Spinal cord (tissue), 10 donors: ENCODE results near the gene C5orf24. TPM values are rescaled to one million over a fixed set of nuclear protein-coding genes. Genes with fewer than 3 reads are reported as not detected.

Experiments
- DNase-seq, 6 donors: peaks; one replicate each; pipeline versions ENCODE4 v3.0.0 to v3.0.0-alpha.2; 2013 to 2015; ENCODE audit warnings: low spot score in 6 of 6, low read depth in 4 of 6
- H3K27ac ChIP-seq: one replicate; pipeline ENCODE4 v1.5.1; 2013; ENCODE audit warnings: low read depth, low read length, control low read depth
- H3K27me3 ChIP-seq: one replicate; pipeline ENCODE4 v1.6.1; 2013; ENCODE audit warnings: low read length; ENCODE audit not compliant: control insufficient read depth, insufficient read depth
- H3K36me3 ChIP-seq: one replicate; pipeline ENCODE4 v1.6.1; 2013; ENCODE audit warnings: low read length; ENCODE audit not compliant: control insufficient read depth, insufficient read depth
- H3K4me1 ChIP-seq: one replicate; pipeline ENCODE4 v1.6.1; 2013; ENCODE audit warnings: low read length; ENCODE audit not compliant: control insufficient read depth, insufficient read depth
- H3K4me3 ChIP-seq: one replicate; pipeline ENCODE4 v1.5.1; 2013; ENCODE audit warnings: low read depth, low read length, control low read depth
- H3K9me3 ChIP-seq: one replicate; pipeline ENCODE4 v1.6.1; 2013; ENCODE audit warnings: low read length; ENCODE audit not compliant: control insufficient read depth, insufficient read depth
- WGBS: methylation state at CpG from one replicate; pipeline ENCODE4 v1.1.5; 2013; ENCODE audit warnings: missing lambda C conversion rate; ENCODE audit not compliant: insufficient coverage; 5-methylcytosine and 5-hydroxymethylcytosine counted together
- long read RNA-seq, 4 donors: transcript quantifications; one replicate each; lab custom pipeline, GENCODE V29; 2026
- polyA plus RNA-seq, 2 donors: library from polyadenylated mRNA; unstranded; fragments of 120-200 nt; gene quantifications; one replicate each; pipeline ENCODE4 v1.2.1, GENCODE V29; 2013; ENCODE audit not compliant: insufficient read length in 2 of 2
- total RNA-seq, 2 donors: library from RNA; depleted of rRNA in 1 of 2; stranded (reverse); fragments of 120-200 nt in 1 of 2; fragments of >200 nt in 1 of 2; gene quantifications; one replicate each; pipeline versions ENCODE4 v1.2.3 to v1.2.4, GENCODE V29; 2013 to 2014
- donor health status: healthy.

Gene C5orf24
- total RNA-seq (10 to 100 TPM; 46.2 to 97.6 TPM), polyA plus RNA-seq (100 to 1,000 TPM in 1 of 2 donors, 10 to 100 TPM in 1; 77.5 to 101 TPM)
- long read RNA-seq, donor 1, full-length matches to known transcripts = 37 of 37 reads
- long read RNA-seq, donor 1, partial matches to known transcripts = 0 of 37 reads
- long read RNA-seq, donor 1, other reads (novel, unspliced or antisense) = 0 of 37 reads
- long read RNA-seq, donor 2, full-length matches to known transcripts = 22 of 22 reads
- long read RNA-seq, donor 2, partial matches to known transcripts = 0 of 22 reads
- long read RNA-seq, donor 2, other reads (novel, unspliced or antisense) = 0 of 22 reads
- long read RNA-seq, donor 3, full-length matches to known transcripts = 27 of 27 reads
- long read RNA-seq, donor 3, partial matches to known transcripts = 0 of 27 reads
- long read RNA-seq, donor 3, other reads (novel, unspliced or antisense) = 0 of 27 reads
- long read RNA-seq, donor 4, full-length matches to known transcripts = 30 of 30 reads
- long read RNA-seq, donor 4, partial matches to known transcripts = 0 of 30 reads
- long read RNA-seq, donor 4, other reads (novel, unspliced or antisense) = 0 of 30 reads

GRCh38 chr5:134845852-134846640 lies at the start of gene C5orf24:
Gene C5orf24 (plus strand): TSS chr5:134845968. CDS start chr5:134854901, 8,933 bp downstream.
- Histone ChIP-seq H3K27ac (peak within 1 kb of the TSS; percentile 93), H3K27me3 (no peaks in the 10 kb centered on the region), H3K4me3 (peak within 1 kb of the TSS; percentile 90), H3K9me3 (no peaks in the 10 kb centered on the region), H3K36me3 (peaks cover 29% of the 10 kb centered on the region), H3K4me1 (peaks cover 10% of the 10 kb centered on the region)
- 0% methylated on average over 80 of the region's 84 CpGs for WGBS
- peak; percentile 90 to 98 (median 95) for DNase-seq

DNA sequence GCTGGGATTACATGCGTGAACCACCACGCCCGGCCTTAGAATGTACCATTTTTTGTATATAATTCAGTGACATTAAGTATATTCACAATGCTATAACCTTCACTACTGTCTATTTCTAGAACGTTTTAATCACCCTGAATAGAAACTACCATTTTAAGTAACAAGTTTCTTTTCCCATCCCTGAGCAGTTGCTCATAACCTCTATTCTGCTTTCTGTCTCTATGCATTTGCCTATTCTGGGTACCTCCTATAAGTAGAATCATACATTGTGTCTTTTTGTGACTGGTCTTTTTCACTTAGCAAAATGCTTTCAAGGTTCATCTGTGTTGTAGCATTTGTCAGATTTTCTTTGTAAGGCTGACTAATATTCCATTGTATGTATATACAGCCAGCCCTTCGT lies 47.3 kb upstream of the C5orf24 start:
- no CpG with 5 or more reads among the region's 5 CpGs for WGBS
- no peaks in the 10 kb centered on the region for H3K9me3 ChIP-seq
- H3K36me3 ChIP-seq = peaks cover 55% of the 10 kb centered on the region
- no peak overlapping the region for H3K4me3 ChIP-seq
- no peak for DNase-seq
- no peaks in the 10 kb centered on the region for H3K27me3 ChIP-seq
- H3K27ac ChIP-seq = no peak overlapping the region
- no peaks in the 10 kb centered on the region for H3K4me1 ChIP-seq

- no peak overlapping the region for H3K27ac ChIP-seq
- no peaks in the 10 kb centered on the region for H3K27me3 ChIP-seq
- peaks cover 38% of the 10 kb centered on the region for H3K36me3 ChIP-seq
- no peak for DNase-seq
- H3K4me3 ChIP-seq = no peak overlapping the region
- WGBS = no CpG with 5 or more reads among the region's 4 CpGs
- no peaks in the 10 kb centered on the region for H3K9me3 ChIP-seq
- no peaks in the 10 kb centered on the region for H3K4me1 ChIP-seq
Observed at GRCh38 chr5:134803821-134804220, 41.9 kb upstream of the C5orf24 start.

DNA sequence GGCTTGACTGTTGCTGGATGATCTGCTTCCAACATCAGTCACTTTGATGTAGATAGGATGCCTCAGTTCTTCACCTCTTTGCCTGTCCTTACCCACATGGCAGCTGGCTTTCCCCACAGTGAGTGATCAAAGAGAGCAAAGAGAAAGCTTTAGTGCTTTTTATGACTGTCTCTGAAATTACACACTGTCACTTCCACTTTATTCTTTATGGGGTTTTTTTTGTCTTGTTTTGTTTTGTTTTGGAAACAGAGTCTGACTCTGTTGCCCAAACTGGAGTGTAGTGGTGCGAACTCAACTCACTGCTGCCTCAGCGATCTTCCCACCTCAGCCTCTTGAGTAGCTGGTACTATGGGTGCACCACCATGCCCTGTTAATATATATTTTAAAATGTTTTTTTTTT lies 32.4 kb upstream of the C5orf24 start:
- Histone ChIP-seq H3K27me3 (no peaks in the 10 kb centered on the region), H3K36me3 (peaks cover 35% of the 10 kb centered on the region), H3K9me3 (no peaks in the 10 kb centered on the region), H3K27ac (no peak overlapping the region), H3K4me3 (no peak overlapping the region), H3K4me1 (no peaks in the 10 kb centered on the region)
- DNase-seq = no peak
- WGBS = no CpG with 5 or more reads among the region's 2 CpGs

DNA sequence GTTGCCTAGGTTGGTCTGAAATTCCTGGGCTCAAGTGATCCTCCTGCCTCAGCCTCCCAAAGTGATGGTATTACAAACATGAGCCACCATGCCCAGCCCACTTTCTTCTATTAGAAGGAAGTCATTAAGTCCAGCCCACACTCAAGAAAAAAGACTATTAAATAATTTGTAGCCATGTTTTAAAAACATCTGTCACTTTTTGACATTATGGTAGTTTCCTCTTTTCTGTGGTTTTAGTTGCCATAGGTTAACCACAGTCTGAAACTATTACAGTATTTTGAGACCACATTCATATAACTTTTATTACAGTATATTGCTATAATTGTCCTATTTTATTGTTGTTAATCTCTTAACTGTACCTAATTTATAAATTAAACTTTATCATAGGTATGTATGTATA lies 31.9 kb upstream of the C5orf24 start:
- no peaks in the 10 kb centered on the region for H3K27me3 ChIP-seq
- H3K27ac ChIP-seq = no peak overlapping the region
- H3K36me3 ChIP-seq = peaks cover 39% of the 10 kb centered on the region
- H3K9me3 ChIP-seq = no peaks in the 10 kb centered on the region
- H3K4me1 ChIP-seq = no peaks in the 10 kb centered on the region
- H3K4me3 ChIP-seq = no peak overlapping the region
- no peak for DNase-seq

GRCh38 chr5:134817006-134817405 lies 28.8 kb upstream of the C5orf24 start:
- Histone ChIP-seq H3K4me3 (no peak overlapping the region), H3K27me3 (no peaks in the 10 kb centered on the region), H3K9me3 (no peaks in the 10 kb centered on the region), H3K4me1 (no peaks in the 10 kb centered on the region), H3K27ac (no peak overlapping the region), H3K36me3 (peaks cover 49% of the 10 kb centered on the region)
- DNase-seq = no peak
- WGBS = 100% methylated on average over 1 of the region's 4 CpGs

DNA sequence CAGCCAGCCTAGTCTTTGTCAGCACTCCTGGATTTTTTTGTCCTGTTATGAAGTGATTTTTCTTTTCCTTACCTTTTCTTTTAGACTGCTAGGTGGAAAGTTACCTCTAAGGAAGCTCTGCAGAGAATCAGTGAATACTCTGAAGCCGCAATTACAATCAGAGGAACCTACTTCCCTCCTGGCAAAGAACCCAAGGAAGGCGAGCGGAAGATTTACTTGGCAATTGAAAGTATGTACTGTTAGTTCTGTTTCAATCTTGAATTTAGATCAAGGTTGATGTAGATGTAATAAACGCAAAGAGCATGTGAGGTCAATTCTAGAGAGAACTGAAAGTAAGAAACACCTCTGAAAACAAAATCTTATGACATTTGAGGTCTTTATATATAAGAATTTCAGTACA lies 27.0 kb upstream of the C5orf24 start:
- no peak overlapping the region for H3K27ac ChIP-seq
- WGBS = no CpG with 5 or more reads among the region's 4 CpGs
- no peak for DNase-seq
- peaks cover 42% of the 10 kb centered on the region for H3K36me3 ChIP-seq
- no peaks in the 10 kb centered on the region for H3K9me3 ChIP-seq
- no peaks in the 10 kb centered on the region for H3K27me3 ChIP-seq
- no peaks in the 10 kb centered on the region for H3K4me1 ChIP-seq
- no peak overlapping the region for H3K4me3 ChIP-seq

DNA sequence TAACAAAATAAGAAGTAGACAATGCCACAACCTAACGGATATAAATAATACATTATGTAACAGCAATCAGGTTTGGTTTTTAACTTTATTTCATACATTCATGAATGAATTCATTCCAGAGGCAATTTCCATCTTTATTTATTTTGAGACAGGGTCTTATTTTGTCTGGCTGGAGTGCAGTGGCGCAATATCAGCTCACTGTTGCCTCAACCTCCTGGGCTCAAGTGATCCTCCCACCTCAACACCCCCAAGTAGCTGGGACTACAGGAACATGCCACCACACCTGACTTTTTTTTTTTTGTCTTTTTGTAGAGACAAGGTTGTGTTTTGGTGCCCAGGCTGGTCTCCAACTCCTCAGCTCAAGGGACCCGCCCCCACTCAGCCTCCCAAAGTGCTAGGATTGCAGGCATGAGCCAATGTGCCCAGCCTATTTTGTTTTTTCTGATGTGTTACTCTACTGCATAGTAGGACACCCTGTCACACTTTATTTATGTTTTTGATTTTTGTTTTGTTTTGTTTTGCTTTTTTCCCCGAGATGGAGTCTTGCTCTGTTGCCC lies 26.3 kb upstream of the C5orf24 start:
- no peak for DNase-seq
- Histone ChIP-seq H3K27me3 (no peaks in the 10 kb centered on the region), H3K36me3 (peaks cover 48% of the 10 kb centered on the region), H3K9me3 (no peaks in the 10 kb centered on the region), H3K27ac (no peak overlapping the region), H3K4me1 (no peaks in the 10 kb centered on the region), H3K4me3 (no peak overlapping the region)
- no CpG with 5 or more reads among the region's 4 CpGs for WGBS

- no peak for DNase-seq
- WGBS = 100% methylated on average over 1 of the region's 7 CpGs
- H3K4me3 ChIP-seq = no peak overlapping the region
- no peaks in the 10 kb centered on the region for H3K4me1 ChIP-seq
- no peaks in the 10 kb centered on the region for H3K27me3 ChIP-seq
- no peaks in the 10 kb centered on the region for H3K9me3 ChIP-seq
- H3K36me3 ChIP-seq = peaks cover 48% of the 10 kb centered on the region
- no peak overlapping the region for H3K27ac ChIP-seq
Observed at GRCh38 chr5:134821841-134822240, 23.9 kb upstream of the C5orf24 start.
